ENCODE measurements around the gene NALCN.
"Not testable (repeated sequence)": the region's sequence is repeated elsewhere in the genome, so short reads cannot be mapped to it uniquely, and the experiment has no call there.

Gene NALCN

DNA sequence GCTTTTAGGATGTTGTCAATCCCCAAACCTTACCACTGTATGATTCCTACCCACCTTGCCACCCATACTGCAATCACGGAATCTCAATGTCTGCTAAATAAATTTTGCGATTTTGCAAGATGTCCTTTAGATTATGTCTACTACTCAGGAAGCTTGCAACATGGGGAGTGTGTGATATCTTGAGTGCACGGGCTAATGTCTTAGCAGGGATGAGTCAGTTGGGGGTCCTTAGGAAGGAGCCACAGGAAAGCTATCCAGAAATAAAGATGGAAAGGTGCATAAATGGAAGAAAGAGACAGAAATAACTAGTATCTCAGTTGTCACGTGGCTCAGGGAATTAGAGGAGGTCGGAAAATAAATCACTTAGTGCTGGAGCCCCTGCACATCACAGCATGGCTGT lies 77.1 kb downstream of the NALCN start:
- no peak for DNase-seq (ENCODE audit: low spot score)

DNA sequence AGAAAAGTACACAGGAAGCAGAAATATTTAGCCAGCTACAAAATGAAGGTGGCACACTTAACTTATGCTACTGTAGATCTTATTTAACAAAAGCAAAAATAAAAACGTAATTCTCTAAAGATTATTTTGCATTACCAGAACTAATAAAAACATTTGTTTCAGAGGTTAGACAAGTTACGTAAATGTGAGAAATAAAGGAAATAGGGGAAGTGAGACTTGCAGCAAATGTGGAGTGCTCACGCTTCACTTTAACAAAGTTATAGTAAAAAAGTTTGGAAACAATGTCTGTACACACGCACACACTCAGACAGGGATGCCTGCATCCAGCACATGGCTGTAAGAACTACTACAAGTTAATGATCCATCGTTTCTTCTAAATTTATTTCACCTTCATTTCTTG lies 83.7 kb downstream of the NALCN start:
- DNase-seq (ENCODE audit: low spot score) = no peak

DNA sequence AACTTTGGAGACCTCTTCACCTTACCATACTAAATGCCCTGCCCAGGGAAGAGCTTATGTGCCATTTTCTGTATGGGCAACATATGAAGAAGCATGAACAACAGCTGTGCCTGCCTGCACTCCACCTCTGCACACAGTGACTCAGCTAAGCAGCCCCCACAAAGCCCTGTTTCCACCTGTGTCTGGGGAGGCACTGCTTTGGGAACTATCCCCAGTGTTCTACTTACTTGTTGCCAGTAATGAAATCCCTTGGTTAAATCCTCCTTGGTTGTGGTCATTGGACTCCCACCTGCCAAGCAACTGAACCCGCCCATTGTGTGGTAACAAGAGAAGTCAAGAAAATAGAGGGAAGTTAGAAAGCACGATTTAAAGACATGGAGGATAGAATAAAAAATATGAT lies 84.6 kb downstream of the NALCN start:
- no peak for DNase-seq (ENCODE audit: low spot score)

GRCh38 chr13:101327871-101328270 lies 88.4 kb downstream of the NALCN start:
- DNase-seq (ENCODE audit: low spot score) = no peak

DNA sequence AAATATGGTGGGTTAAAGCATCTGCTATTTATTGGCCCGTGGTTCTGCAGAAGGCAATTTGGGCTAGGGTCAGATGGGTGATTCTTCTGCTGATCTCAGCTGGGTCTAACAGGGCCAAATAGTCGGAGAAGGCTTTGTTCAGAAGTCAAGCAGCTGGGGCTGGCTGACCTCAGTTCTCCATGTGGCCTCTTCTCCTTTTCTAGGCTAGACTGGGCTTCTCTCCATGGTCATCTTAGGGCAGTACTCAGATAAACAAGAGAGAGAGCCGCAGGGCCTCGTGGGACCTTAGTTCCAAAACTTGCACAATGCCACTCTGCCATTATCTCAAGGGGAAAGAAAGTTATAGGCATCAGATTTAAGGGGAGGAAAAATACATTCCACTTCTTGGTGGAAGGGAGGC lies 89.6 kb downstream of the NALCN start:
- DNase-seq (ENCODE audit: low spot score) = no peak

DNA sequence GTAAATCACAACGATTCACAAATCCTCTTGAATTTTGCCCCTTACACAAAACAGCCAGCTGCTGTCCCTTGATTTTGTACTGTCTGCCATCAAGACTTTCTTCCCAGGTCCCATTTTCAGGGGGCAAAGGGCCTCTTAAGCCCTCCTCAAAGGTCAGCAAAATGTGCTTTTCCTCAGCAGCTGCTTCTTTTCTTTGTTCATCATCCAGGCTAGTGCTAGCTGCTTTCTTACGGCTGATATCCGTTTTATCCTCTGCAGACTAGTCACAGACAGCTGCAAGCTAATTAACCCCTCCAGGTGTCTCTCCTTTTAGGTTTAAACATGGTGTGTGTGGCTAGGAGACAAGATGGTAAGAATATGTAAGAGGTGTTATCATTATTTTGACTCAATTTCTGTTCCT lies 90.9 kb downstream of the NALCN start:
- no peak for DNase-seq (ENCODE audit: low spot score)

- DNase-seq (ENCODE audit: low spot score) = no peak
Observed at GRCh38 chr13:101323601-101324000, 92.7 kb downstream of the NALCN start.

GRCh38 chr13:101317986-101318523 lies 98.3 kb downstream of the NALCN start:
- no peak for DNase-seq (ENCODE audit: low spot score)

- DNase-seq (ENCODE audit: low spot score) = not testable (repeated sequence)
Observed at GRCh38 chr13:101313479-101313878, 102.8 kb downstream of the NALCN start.

GRCh38 chr13:101309014-101309619 lies 107.2 kb downstream of the NALCN start:
- DNase-seq (ENCODE audit: low spot score) = no peak

- DNase-seq (ENCODE audit: low spot score) = no peak
Observed at GRCh38 chr13:101308247-101309013, 107.9 kb downstream of the NALCN start.

DNA sequence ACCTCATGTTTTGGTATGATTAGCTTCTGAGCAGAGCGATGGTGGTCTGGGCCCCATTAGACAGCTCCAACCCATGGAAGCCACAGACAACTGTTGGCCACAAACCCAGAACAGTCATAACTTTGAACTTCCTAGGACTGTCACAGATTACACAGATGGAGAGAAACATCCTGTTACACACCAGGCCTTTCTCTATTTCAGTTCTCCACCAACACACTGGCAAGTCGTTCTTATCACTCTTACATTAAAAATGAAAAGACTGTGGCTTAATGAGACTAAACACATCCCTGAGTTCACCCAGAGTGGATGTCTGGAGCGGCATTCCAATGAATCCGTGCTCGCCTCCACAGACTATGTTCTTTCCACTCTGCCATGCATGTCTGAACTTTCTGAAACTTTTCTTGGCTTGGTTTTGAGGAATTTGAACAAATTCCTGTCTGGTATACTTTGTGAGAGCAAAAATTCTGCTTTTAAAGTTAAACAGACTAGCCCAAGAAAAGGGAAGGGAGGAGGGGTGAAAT lies 109.1 kb downstream of the NALCN start:
- no peak for DNase-seq (ENCODE audit: low spot score)

DNA sequence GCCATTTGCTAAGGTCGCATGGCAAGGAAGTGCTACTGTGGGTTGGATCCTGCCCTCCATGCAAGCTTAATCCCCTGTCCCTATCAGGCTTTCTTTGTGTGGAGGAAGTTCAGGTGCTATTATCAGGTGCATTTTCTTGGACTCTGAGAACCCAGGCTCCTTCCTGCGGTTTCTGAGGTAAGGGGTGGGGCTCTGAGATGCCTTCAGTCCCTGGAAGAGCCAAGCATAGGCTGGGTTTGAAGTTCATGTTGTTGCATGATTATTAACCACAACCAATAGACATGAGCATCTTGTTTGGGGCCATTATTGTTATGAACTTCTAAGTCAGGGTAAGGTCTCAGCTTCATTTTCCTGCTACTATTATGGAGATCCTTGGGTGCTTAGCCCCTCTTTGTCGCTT lies 109.5 kb downstream of the NALCN start:
- DNase-seq (ENCODE audit: low spot score) = no peak

DNA sequence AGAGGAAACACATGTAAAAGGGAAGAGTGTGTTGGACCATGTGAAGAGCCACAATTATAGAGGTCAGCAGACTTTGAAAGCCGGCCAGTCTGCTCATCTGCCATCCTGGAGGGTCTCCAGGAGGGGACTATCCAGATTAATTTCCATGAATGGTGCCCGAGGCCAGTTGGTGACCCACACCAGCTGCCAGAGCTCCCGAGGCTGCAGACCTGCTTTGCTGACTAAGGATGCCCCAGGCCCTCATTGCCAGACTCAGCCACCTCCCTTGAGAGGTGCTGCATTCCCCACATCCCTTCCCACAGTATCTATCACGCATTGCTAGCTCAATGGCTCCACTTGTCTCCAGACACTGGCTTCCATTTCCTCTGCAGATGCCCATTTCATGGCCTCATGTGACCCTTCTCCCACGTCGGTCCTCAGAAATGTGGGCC lies 110.3 kb downstream of the NALCN start:
- no peak for DNase-seq (ENCODE audit: low spot score)

- no peak for DNase-seq (ENCODE audit: low spot score)
Observed at GRCh38 chr13:101303521-101303920, 112.8 kb downstream of the NALCN start.

DNA sequence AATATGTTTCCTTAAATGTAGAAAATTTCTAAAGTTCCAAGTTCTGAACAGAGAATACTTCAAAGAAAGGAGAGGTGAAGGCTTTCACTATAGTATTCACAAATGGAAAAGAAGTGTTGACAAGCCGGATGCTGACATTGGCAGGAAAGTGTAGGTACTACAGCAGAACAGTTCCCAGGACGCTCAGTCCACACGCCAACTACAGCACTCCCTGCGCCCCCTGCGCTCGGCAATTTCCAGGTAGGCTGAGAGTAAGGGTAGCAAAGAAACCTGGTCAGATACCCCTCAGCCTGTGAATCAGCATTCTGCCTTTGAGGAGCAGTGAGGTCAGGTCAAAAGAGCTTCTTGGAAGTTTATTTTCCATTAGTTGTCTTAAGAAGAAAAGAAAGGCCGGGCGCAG lies 115.3 kb downstream of the NALCN start:
- DNase-seq (ENCODE audit: low spot score) = no peak

- no peak for DNase-seq (ENCODE audit: low spot score)
Observed at GRCh38 chr13:101300531-101300930, 115.8 kb downstream of the NALCN start.

GRCh38 chr13:101298517-101298916 lies 117.8 kb downstream of the NALCN start:
- DNase-seq (ENCODE audit: low spot score) = no peak

- DNase-seq (ENCODE audit: low spot score) = no peak
Observed at GRCh38 chr13:101297794-101298193, 118.5 kb downstream of the NALCN start.

- no peak for DNase-seq (ENCODE audit: low spot score)
Observed at GRCh38 chr13:101292711-101293110, 123.6 kb downstream of the NALCN start.

DNA sequence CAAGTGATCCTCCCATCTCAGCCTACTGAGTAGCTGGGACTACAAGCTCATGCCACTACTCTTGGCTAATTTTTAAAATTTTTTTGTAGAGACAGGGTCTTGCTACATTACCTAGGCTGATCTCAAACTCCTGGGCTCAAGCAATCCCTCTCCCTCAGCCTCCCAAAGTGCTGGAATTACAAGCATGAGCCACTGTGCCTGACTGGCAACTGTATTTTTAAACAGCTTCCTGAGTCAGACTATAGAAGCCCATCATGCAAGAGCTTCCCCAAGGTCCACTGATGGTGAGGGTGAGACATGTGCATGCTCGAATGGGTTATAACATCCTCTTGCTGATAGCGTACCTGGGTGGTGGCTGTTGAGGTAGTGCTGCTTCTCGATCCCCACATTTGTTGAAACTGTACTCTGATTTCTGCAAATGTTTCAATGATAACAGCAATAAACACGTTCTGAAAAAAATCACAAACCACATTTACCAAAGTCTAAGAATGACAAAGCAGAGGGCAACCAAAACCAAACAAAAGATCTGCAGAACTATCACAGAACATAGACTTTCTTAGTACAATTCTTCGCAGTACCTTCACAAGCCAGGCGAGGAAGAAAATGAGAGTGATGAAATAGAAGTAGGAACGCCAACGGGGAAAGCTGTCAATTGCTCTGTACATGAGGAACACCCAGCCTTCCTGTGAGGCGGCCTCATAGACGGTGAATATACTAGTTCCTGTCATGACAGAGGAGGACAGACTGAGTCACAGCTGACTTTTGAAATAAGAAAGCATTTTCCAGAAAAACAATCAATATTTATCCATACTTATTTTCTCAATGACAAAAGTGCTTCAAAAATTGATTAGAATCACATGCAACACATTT lies 124.4 kb downstream of the NALCN start:
- no peak for DNase-seq (ENCODE audit: low spot score)

DNA sequence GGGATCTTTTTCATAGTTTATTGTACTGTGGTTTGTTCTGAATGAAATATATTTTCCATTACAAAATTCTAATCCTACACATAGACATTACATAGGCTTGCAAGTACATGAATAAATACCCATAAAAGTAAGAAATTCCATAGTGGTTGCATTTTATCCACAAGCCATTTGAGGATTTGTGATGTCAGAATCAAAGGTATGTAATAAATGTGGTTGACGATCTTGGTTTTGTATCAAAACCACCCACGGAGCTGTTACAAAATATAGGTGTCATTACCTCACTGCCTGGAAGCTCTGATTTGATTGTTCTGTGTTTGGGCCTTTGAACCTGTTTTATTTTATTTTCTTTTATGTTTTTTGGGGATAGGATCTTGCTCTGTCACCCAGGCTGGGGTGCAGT lies 125.1 kb downstream of the NALCN start:
- DNase-seq (ENCODE audit: low spot score) = no peak

Data from CD4-positive, alpha-beta T cell treated with Interleukin-6 at 100 ng/mL for 8 hours (primary cell).